ENCODE data around the gene SIM1.

Gene SIM1

DNA sequence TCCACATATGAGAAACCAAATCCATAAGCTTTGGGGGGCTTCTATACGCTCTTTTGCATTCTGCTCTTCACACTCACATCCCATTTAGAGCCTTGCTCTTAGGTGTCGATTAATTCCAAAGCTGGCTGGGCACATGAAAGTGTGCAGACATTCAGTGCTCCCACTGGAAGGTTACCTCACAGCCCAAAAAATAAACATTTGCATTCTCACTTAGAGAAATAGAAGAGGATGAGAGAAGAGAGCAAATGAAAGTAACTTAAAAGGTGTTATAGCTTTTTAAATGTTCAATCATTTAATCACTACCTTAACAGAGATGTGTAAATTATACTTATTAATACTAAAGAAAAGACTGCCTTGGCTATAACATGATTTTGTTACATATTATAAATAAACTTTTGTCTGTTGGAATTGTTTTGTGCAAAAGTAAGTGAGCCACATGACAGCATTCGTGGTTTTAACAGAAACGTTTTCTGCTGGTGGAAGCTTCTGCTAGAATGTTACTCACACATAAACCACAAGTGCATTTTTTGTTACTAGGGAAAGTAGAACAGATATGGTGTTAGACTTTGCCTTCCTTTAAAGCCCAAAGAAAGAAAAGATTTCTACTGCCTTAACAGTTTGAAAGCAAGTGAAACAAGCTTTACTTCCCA, 116.7 kb downstream of the SIM1 start:
- ATAC-seq (ENCODE audit: low read depth) (no peak), DNase-seq (ENCODE audit: low spot score in 2 of 2) (no peak)
- Mint-ChIP-seq H3K9me3 (no peaks in the 10 kb centered on the region), H3K36me3 (no peaks in the 10 kb centered on the region), H3K27me3 (no peaks in the 10 kb centered on the region), H3K4me1 (peaks cover 3% of the 10 kb centered on the region), H3K4me3 (no peak overlapping the region), H3K27ac (no peak overlapping the region)

DNA sequence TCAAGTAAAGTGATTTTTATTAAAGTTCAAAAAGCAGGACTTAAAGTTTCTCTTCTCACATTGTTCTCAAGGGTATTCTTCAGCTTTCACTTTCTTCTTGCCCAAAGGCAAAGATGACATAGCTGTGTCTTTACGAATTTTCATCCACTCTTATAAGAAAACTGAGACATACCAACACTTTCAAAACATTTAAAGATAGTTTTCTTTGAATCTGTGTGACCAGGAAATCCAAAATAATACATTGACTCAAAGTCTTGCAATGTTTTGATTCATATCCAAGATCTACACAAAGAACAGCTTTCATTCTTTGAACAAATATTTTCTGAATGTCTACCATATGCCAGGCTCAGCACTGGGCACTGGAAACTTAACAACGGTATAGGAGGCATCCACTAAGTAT, 117.9 kb downstream of the SIM1 start:
- H3K36me3 Mint-ChIP-seq: no peaks in the 10 kb centered on the region
- DNase-seq (ENCODE audit: low spot score in 2 of 2) (no peak), ATAC-seq (ENCODE audit: low read depth) (no peak)
- no peak overlapping the region for H3K4me3 Mint-ChIP-seq
- no peak overlapping the region for H3K27ac Mint-ChIP-seq
- H3K4me1 Mint-ChIP-seq: peaks cover 3% of the 10 kb centered on the region
- no peaks in the 10 kb centered on the region for H3K27me3 Mint-ChIP-seq
- H3K9me3 Mint-ChIP-seq: no peaks in the 10 kb centered on the region

DNA sequence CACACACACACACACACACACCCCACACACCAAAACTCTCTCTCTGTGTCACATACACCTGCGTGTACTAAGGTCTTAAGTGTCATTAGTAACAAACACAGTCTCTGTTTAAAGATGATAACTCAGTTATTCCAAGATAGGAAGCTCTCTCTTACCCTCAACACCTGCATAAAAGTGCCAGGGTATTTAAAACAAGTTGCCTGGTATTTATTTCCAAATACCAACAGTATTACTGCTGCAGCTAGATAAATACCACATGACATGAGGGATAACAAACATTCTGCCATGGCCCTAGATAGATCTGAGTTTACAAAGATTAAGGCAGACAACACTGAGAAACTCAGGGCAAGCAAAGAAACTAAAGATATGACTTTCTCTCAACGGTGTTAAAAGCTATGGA, 118.5 kb downstream of the SIM1 start:
- Mint-ChIP-seq H3K4me3 (no peak overlapping the region), H3K36me3 (no peaks in the 10 kb centered on the region), H3K27me3 (no peaks in the 10 kb centered on the region), H3K9me3 (no peaks in the 10 kb centered on the region), H3K27ac (no peak overlapping the region), H3K4me1 (peaks cover 3% of the 10 kb centered on the region)
- DNase-seq (ENCODE audit: low spot score in 2 of 2) (no peak), ATAC-seq (ENCODE audit: low read depth) (no peak)

DNA sequence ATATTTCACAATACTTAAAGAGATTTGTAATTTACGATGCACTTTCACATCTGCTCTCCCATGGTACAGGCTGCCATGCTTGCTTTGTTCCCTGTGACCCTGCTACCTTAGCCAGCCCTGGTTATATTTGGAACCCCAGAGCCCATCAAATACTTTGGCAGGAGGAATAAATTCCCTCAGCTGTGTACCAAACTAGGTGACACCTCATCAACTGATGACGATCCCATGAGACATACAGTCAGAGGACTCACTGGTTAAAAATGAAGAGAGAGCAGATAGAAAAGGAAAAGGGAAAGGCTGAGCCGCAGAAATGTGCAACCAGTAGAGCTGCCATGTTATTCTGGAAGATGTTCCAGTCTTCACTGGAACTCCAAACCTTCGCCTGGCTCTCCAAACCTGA, 120.0 kb downstream of the SIM1 start:
- Mint-ChIP-seq H3K4me1 (peaks cover 3% of the 10 kb centered on the region), H3K36me3 (no peaks in the 10 kb centered on the region), H3K4me3 (no peak overlapping the region), H3K9me3 (peaks cover 1% of the 10 kb centered on the region), H3K27me3 (no peaks in the 10 kb centered on the region), H3K27ac (no peak overlapping the region)
- no peak for DNase-seq (ENCODE audit: low spot score in 2 of 2)
- ATAC-seq (ENCODE audit: low read depth): no peak

DNA sequence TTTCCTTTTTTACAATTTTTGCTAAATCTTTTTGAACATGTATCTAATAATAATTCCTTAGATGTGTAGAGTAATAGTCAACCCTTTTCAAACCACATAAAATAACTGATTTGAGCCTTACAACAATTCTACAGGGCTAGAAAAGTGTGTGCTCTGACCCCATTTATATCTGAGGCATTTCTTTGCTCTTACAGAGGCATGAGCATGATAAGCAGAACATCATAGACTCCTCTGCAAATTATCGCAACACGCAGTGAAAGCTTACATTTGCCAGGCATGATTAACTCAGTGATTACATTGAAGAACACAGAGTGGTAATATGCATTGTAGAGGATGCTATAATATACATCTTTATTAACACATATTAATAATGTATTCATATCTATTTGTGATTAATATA, 120.4 kb downstream of the SIM1 start:
- H3K27ac Mint-ChIP-seq: no peak overlapping the region
- ATAC-seq (ENCODE audit: low read depth): no peak
- no peaks in the 10 kb centered on the region for H3K27me3 Mint-ChIP-seq
- H3K4me3 Mint-ChIP-seq: no peak overlapping the region
- peaks cover 1% of the 10 kb centered on the region for H3K9me3 Mint-ChIP-seq
- H3K36me3 Mint-ChIP-seq: no peaks in the 10 kb centered on the region
- no peak for DNase-seq (ENCODE audit: low spot score in 2 of 2)
- H3K4me1 Mint-ChIP-seq: peaks cover 3% of the 10 kb centered on the region

DNA sequence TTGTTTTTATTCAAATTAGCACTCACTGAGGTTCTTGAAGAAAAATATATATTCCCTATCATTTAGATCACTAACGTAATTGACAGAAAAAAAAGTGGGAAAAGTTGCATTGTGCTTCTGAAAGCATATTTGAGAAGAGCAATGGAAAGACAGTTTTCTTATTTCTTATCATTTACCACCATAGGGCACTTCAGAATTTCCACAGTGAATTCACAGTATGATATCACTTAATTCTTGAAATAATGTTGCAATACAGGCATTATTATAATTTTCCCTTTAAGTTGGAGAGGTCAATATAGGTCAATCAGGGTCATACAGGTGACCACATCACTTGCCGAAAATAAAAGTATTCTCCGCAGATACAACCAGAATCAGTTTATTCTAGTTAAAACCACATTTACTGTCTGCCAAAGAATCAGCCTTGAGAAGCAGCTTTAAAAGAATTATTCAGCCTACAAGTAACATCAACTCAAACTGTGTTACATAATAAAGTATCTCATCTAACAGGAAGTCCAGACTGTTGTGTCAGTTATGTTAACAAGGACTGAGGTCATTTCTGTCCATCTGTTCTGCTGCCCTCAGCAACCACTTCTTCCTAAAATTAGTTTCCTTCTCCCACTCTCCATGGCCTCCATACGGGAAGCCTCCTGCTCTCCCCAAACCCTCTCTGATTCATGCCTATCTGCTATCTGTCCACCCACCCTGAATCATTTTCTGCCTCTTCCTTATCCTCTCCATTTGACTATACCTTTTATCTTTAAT, 121.2 kb downstream of the SIM1 start:
- Mint-ChIP-seq H3K4me1 (peaks cover 3% of the 10 kb centered on the region), H3K36me3 (no peaks in the 10 kb centered on the region), H3K27me3 (no peaks in the 10 kb centered on the region), H3K4me3 (no peak overlapping the region), H3K9me3 (peaks cover 1% of the 10 kb centered on the region), H3K27ac (no peak overlapping the region)
- ATAC-seq (ENCODE audit: low read depth) (no peak), DNase-seq (ENCODE audit: low spot score in 2 of 2) (no peak)

DNA sequence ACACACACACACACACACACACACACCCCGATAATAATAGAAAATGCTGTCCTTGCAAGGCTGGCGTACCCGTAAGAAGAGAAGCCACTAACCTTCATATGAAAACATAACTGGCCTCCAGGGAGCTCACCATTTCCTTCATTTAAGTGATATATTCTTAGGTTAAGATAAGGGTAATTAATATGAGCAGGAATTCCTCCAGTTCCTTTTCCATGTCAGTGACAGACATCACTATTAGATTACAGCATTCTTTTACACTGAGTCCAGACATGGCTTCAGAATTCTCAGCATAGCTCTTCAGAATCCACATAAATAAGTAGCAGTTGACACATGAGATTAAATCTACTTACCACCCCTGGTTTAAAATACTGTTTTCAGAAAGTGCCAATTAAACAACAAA, 121.9 kb downstream of the SIM1 start:
- Mint-ChIP-seq H3K27me3 (no peaks in the 10 kb centered on the region), H3K36me3 (no peaks in the 10 kb centered on the region), H3K9me3 (peaks cover 1% of the 10 kb centered on the region), H3K27ac (no peak overlapping the region), H3K4me1 (peaks cover 3% of the 10 kb centered on the region), H3K4me3 (no peak overlapping the region)
- DNase-seq (ENCODE audit: low spot score in 2 of 2): no peak
- ATAC-seq (ENCODE audit: low read depth): no peak

DNA sequence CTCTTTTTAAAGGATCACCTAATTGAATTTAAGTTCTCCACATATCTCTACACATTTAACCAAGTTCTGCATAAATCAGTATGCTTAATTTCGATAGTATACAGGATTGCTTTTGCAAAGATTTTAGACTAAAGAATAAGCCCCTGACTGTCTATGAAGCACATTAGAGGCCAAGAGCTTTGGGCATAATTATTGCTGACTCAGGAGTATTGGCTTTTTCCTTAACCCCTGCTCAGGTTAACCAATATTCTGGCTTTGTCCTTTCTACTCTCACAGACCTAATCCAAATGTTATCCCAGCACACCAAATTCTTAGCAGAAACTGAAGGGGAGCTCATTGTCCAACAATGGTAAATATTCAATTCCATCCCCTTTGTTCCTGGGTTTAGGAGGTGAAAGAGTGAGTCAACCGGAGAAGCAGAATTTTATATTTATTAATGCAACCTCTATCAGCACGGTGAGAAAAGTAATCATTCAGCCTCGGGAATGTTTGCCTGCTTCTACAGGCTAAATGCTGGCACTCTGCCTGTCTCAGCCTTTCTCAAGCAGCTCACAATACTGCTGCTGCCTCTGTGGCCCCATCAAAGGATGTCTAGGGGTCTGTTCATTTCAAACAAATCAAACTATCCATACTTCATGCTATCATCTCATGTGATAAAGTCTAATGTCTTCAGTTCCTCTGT, 125.0 kb downstream of the SIM1 start:
- Mint-ChIP-seq H3K4me3 (no peak overlapping the region), H3K27me3 (peaks cover 2% of the 10 kb centered on the region), H3K4me1 (no peaks in the 10 kb centered on the region), H3K36me3 (no peaks in the 10 kb centered on the region), H3K27ac (no peak overlapping the region), H3K9me3 (peaks cover 1% of the 10 kb centered on the region)
- ATAC-seq (ENCODE audit: low read depth): no peak
- DNase-seq (ENCODE audit: low spot score in 2 of 2): no peak

DNA sequence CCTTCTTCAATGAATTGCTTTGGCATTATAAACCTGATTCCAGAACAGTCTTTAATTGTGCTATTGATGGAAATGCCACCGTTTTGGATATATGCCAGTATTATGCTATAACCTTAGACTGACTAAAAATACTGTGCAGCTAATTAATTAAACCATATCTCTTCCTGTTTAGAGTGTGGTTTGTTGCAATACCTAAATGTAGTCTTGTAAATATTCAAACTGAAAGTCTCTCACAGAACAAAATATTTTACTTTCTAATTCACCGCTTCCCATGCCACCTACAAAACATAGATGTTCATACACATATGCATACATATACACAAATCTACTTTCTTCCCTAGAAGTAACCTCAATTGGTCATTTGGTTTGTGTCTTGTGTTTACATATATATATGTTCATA, 126.6 kb downstream of the SIM1 start:
- H3K36me3 Mint-ChIP-seq: no peaks in the 10 kb centered on the region
- DNase-seq (ENCODE audit: low spot score in 2 of 2) (no peak), ATAC-seq (ENCODE audit: low read depth) (no peak)
- H3K27ac Mint-ChIP-seq: no peak overlapping the region
- H3K27me3 Mint-ChIP-seq: peaks cover 2% of the 10 kb centered on the region
- no peaks in the 10 kb centered on the region for H3K4me1 Mint-ChIP-seq
- H3K4me3 Mint-ChIP-seq: no peak overlapping the region
- H3K9me3 Mint-ChIP-seq: peaks cover 1% of the 10 kb centered on the region

DNA sequence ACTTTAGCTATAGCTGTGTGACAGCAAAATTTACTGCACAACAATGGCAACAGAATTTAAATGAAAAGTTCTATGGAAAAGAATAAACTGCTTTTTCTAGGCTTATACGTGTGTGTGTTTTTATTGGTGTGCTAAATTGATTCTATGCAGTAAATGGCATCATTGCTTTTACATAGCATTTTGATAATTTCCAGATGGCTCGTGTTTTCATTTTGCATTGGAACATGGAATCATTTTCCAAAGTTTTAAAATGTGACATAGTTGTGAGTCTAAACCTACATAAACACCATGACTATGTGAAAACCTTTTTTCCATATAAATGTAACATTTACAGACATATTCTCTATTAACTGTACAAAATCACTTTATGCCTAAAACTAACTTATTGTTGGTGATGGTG, 127.8 kb downstream of the SIM1 start:
- peaks cover 2% of the 10 kb centered on the region for H3K27me3 Mint-ChIP-seq
- H3K36me3 Mint-ChIP-seq: no peaks in the 10 kb centered on the region
- DNase-seq (ENCODE audit: low spot score in 2 of 2) (no peak), ATAC-seq (ENCODE audit: low read depth) (no peak)
- no peaks in the 10 kb centered on the region for H3K4me1 Mint-ChIP-seq
- H3K4me3 Mint-ChIP-seq: no peak overlapping the region
- no peak overlapping the region for H3K27ac Mint-ChIP-seq
- peaks cover 1% of the 10 kb centered on the region for H3K9me3 Mint-ChIP-seq

DNA sequence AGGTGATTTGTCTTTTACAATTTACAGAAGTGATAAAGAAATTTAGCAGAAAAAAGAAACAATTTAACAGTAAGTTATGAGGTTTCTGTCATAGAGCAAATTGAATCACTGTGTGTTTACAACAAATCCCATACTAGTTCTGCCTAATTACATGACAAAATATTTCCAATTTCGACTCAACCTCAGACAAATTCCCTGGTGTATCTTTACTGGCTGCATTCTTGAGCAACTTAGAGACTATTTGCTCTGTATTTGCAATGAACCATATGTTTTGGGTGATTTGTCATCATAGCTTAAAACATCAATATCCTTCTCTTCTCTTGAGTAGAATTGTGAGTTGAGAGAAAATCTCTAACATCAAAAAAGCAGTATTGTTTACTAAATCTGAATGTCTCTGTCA, 128.7 kb downstream of the SIM1 start:
- Mint-ChIP-seq H3K27me3 (peaks cover 2% of the 10 kb centered on the region), H3K4me1 (no peaks in the 10 kb centered on the region), H3K4me3 (no peak overlapping the region), H3K36me3 (no peaks in the 10 kb centered on the region), H3K27ac (no peak overlapping the region), H3K9me3 (peaks cover 3% of the 10 kb centered on the region)
- no peak for ATAC-seq (ENCODE audit: low read depth)
- no peak for DNase-seq (ENCODE audit: low spot score in 2 of 2)
